GM10266 (cell line): ENCODE data around the gene SCRT2.
"Not testable (repeated sequence)": the region's sequence is repeated elsewhere in the genome, so short reads cannot be mapped to it uniquely, and the experiment has no call there.

Source experiments
- DNase-seq: peaks from one replicate; pipeline ENCODE4 v3.0.0; 2012; ENCODE audit errors: extremely low spot score
- TF ChIP-seq, protein P1 (sequence below): IDR thresholded peaks from 2 replicates; pipeline ENCODE4 v1.5.1; 2012; ENCODE audit warnings: mild to moderate bottlenecking, low read depth; ENCODE audit not compliant: control insufficient read depth, insufficient read depth; ENCODE audit errors: missing control alignments

SCRT2 gene

GRCh38 chr20:645318-646106 is 30.1 kb downstream of the SCRT2 start:
- TF ChIP-seq, protein P1, sequence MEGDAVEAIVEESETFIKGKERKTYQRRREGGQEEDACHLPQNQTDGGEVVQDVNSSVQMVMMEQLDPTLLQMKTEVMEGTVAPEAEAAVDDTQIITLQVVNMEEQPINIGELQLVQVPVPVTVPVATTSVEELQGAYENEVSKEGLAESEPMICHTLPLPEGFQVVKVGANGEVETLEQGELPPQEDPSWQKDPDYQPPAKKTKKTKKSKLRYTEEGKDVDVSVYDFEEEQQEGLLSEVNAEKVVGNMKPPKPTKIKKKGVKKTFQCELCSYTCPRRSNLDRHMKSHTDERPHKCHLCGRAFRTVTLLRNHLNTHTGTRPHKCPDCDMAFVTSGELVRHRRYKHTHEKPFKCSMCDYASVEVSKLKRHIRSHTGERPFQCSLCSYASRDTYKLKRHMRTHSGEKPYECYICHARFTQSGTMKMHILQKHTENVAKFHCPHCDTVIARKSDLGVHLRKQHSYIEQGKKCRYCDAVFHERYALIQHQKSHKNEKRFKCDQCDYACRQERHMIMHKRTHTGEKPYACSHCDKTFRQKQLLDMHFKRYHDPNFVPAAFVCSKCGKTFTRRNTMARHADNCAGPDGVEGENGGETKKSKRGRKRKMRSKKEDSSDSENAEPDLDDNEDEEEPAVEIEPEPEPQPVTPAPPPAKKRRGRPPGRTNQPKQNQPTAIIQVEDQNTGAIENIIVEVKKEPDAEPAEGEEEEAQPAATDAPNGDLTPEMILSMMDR, result peak; percentile 93
- DNase-seq, result peak; percentile 93

- TF ChIP-seq, protein P1, result no peak
- DNase-seq, result no peak
Measured at GRCh38 chr20:644692-645317, 30.8 kb downstream of the SCRT2 start.

- DNase-seq, result no peak
- TF ChIP-seq, protein P1, result no peak
Measured at GRCh38 chr20:642398-643174, 33.0 kb downstream of the SCRT2 start.

DNA sequence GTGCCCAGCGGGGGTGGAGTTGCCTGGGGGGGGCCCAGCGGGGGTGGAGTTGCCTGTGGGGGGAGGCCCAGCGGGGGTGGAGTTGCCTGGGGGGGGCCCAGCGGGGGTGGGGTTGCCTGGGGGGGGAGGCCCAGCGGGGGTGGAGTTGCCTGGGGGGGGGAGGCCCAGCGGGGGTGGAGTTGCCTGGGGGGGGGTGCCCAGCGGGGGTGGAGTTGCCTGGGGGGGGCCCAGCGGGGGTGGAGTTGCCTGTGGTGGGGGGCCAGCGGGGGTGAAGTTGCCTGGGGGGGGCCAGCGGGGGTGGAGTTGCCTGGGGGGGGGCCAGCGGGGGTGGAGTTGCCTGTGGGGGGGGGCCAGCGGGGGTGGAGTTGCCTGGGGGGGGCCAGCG is 33.6 kb downstream of the SCRT2 start:
- DNase-seq, result not testable (repeated sequence)

GRCh38 chr20:641516-641875 is 34.1 kb downstream of the SCRT2 start:
- TF ChIP-seq, protein P1, result no peak
- no peak for DNase-seq

GRCh38 chr20:640674-641515 is 34.7 kb downstream of the SCRT2 start:
- TF ChIP-seq, protein P1, result no peak
- no peak for DNase-seq

GRCh38 chr20:638579-638978 is 37.0 kb downstream of the SCRT2 start:
- TF ChIP-seq, protein P1, result no peak
- no peak for DNase-seq
